Activated effector memory CD4-positive, alpha-beta T cell treated with anti-CD3 and anti-CD28 coated beads, Interleukin-2, amount 50 U/mL, for 16 hours (primary cell): Measurements from ENCODE around the gene UPK3BL2.
"Not testable (repeated sequence)": the region's sequence is repeated elsewhere in the genome, so short reads cannot be mapped to it uniquely, and the experiment has no call there.

Source experiments
- DNase-seq: peaks from one replicate; pipeline ENCODE4 v3.0.0-alpha.2; 2020

The UPK3BL2 gene

GRCh38 chr7:102543596-102543995, at the start of gene UPK3BL2:
Gene UPK3BL2, minus strand, starts transcription at chr7:102543696. Its CDS starts 60 bp downstream, at chr7:102543636.
- DNase-seq: not testable (repeated sequence)

DNA sequence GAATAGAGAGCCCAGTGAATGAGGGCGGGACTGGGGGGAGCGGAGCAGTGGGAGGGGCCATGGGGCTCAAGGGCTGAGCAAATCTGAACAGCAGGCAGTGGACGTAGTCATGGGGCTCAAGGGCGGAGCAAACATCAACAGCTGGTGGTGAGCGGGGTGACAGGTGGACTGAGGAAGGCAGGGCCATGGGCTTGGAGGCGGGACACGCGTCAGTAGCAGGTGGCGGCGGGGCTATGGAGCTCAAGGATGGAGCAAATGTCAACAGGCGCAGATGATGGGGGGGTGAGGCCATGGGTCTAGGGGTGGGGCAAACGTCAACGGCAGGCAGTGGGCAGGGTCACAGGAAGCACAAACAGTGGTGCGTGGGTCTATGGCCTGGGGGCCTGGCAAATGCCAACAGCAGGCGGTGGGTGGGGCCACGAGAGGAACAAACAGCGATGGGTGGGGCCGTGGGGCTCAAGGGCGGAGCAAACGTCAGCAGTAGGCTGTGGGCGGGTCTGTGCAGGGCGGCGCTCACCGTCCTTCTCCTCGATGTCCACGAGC, 49.1 kb upstream of the UPK3BL2 start:
- DNase-seq: peak; percentile 77

DNA sequence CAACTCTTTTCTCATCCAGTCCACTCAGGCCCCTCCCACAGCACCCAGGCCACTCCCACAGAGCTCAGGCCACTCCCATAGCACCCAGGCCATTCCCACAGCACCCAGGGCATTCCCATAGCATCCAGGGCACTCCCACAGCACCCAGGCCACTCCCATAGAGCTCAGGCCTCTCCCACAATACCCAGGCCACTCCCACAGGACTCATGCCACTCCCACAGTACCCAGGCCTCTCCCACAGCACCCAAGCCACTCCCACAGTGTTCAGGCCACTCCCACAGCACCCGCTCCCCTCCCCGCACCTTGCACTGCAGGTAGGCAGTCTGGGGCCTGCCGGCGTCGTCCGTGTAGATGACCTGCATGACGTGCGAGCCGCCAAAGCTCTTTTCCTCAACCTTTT, 46.4 kb upstream of the UPK3BL2 start:
- not testable (repeated sequence) for DNase-seq

GRCh38 chr7:102583495-102583894, 40.0 kb upstream of the UPK3BL2 start:
- DNase-seq: not testable (repeated sequence)

DNA sequence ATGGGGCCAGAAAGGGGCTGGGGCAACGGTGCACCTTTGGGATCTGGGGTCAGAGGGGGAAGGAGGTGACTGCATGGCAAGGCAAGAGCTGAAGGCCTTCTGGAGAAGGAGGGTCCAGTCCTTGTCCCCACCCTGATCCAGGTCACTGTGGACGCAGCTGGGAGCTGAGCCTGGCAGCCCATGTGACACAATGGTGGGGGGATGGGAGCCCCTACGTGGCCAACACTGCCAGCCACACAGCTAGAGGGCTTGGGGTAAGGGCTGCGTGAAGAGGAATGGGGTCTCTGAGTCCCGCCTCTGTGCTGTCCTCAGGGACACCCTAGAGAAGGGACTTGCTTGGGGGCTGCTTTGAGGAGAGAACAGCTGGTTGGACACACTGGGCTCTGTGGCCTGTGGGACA, 38.2 kb upstream of the UPK3BL2 start:
- not testable (repeated sequence) for DNase-seq

DNA sequence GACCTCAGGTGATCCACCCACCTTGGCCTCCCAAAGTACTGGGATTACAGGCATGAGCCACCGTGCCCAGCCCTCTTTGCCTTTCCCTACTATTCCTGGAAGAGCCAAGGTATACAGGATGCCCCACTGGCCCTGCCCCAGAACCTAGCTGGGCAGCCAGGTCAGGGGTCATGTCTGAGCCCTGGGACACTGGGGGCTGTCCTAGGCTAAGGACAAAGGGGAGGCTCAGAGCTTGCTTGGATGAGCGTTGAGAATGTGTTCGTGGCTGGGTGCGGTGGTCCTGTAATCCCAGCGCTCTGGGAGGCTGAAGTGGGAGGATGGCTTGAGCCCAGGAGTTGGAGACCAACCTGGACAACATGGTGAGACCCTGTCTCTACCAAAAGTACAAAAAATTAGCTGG, 35.0 kb upstream of the UPK3BL2 start:
- DNase-seq: not testable (repeated sequence)

- DNase-seq: not testable (repeated sequence)
These were observed 34.1 kb upstream of the UPK3BL2 start for GRCh38 chr7:102577315-102578240.

GRCh38 chr7:102576363-102576762, 32.9 kb upstream of the UPK3BL2 start:
- DNase-seq: not testable (repeated sequence)

DNA sequence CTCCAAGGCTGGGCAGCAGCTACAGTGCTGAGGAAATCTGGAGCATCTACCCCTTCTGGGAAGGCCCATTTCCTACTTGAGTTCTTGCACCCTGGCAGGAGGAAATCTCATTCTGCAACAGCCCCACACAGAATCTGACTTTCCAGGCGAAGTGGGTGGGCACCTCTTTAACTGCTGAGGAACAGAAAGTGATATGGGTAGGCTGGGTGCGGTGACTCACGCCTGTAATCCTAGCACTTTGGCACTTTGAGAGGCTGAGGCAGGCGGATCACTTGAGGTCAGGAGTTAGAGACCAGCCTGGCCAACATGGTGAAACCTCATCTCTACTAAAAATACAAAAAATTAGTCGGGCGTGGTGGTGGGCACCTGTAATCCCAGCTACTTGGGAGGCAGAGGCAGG, 31.1 kb upstream of the UPK3BL2 start:
- DNase-seq: not testable (repeated sequence)

DNA sequence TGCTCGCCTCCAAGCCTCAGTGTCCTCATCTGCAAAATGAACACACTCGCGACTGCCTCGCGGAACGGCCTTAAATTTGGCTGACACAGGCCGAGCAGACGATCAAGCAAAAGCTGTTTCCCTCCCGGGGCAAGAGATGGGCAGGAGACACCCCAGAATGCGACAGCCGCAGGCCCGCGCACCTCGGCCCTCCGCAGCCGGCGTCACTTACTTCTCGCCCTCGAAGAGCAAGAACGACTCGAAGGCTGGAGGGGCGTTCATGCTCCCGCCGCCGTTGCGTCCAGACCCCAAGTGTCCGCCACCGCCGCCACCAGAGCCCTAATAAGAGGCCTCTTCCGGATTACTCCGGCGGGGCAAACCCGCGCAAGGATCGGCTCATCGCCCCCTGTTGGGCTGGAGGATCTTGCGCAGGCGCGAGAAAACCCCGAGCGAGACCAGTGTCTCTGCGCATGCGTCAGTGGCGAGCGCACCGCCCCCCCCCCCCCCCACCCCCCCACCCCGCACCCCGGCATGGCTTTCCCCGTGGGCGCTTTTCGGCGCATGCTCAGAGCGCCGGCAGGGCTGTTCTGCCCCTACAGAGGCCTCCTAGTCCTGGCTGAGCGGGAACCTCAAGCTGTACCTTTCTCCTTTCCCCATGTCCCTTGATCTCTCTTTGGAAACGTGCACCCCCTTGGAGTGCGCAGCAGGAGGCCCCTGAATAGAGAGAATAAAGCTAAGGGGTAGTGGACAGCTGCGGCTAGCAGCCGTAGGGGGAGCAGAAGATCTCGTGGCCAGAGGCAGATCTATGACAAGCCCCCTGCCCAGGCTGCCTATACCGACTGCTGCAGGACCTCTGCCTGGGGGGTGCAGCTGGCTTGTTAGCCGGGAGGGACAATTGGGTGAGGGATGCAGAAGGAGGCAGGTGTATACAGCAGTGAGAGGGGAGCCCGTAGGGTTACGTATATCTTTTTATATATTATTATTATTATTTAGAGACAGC, 29.1 kb upstream of the UPK3BL2 start, which contains the start of gene POLR2J3:
Gene POLR2J3, minus strand, starts transcription at position 323 of the 979 bp plus-strand sequence. Its CDS starts 62 bp downstream, at position 261.
- DNase-seq: peak; percentile 100

- DNase-seq: not testable (repeated sequence)
These were observed 25.1 kb upstream of the UPK3BL2 start for GRCh38 chr7:102568620-102569019.

GRCh38 chr7:102550808-102551422, 7.4 kb upstream of the UPK3BL2 start, which contains the start of gene SPDYE2:
Gene SPDYE2, plus strand, starts transcription at chr7:102551226. Its CDS starts 2,030 bp downstream, at chr7:102553256.
- DNase-seq: not testable (repeated sequence)

DNA sequence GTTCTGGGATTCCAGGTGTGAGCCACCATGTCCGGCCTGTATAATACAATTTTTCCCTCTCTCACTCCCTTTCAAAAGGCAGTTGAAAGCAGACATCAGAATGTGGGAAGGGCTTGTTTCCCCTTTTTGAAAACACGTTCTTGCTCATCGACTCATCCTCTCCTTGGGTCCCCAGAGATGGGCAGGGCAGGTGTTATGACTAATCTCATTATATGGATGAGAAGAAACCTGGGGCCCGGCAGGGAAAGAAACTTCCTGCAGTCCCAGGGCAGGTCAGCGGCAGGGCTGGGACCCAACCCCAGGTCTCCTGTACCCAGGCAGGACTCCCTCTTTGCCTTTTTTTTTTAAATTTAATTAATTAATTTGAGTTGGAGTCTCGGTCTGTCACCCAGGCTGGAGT, 2.9 kb upstream of the UPK3BL2 start:
- peak; percentile 21 for DNase-seq

DNA sequence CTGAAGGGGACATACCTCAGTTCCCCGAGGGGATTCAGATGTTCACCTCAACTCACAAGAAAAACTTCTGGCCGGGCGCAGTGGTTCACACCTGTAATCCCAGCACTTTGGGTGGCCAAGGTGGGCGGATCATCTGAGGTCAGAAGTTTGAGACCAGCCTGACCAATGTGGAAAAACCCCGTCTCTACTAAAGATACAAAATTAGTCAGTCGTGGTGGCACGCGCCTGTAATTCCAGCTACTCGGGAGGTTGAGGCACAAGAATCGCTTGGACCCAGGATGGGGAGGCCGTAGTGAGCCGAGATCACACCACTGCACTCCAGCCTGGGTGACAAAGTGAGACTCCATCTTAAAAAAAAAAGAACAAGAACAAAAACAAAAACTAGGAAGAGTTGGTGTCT, 1.8 kb upstream of the UPK3BL2 start:
- peak; percentile 48 for DNase-seq

DNA sequence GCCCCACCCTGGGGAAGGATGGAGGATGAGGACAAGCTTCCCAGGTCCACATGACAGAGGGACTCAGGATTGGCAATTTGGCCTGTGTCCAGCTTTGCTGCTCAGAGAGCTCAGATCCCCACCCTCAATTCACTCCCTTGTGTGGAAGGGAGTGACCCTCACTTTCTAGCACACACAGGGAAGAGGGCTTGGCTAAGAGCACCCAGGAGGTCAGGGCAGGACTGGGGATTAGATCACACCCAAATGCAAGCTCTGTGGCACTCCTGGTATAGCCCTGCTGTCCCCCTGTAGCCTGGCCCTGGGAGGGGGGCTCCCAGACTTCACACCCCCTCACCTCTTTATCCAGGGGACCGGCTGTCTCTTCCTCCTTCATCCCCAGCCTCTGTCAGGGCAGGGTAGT, 876 bp upstream of the UPK3BL2 start:
- DNase-seq: not testable (repeated sequence)

GRCh38 chr7:102542771-102543170, 725 bp downstream of the UPK3BL2 start:
- peak; percentile 30 for DNase-seq

DNA sequence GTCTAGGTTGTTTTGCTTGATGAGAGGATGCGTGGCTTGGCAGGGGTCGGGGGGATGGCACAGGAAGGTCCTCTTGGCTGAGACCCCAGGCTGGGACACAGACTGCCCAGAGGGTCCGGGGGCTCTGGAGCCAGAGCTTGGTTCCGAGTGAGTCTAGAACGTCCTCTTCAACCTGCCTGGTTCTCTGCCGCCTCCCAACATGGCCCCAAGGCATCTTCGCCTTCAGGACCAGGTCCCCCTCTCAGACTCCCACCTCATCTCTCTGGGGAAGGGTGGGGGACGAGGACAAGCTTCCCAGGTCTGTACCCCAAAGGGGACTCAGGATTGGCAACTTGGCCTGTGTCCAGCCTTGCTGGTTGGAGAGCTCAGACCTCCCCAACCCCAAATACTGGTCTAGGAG, 1.4 kb downstream of the UPK3BL2 start:
- peak; percentile 60 for DNase-seq

DNA sequence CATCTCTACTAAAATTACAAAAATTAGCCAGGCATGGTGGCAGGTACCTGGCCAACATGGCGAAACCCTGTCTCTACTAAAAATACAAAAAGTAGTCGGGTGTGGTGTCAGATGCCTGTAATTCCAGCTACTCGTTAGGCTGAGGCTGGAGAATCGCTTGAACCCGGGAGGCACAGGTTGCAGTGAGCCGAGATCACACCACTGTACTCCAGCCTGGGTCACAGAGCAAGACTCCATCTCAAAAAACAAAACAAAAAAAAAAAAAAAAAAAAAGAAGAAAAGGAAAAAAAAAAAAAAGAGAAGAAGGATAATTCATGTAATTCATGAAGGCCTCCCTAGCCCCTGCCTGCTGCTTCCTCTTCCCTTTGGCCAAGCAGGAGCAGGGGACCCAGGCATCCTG, 2.9 kb downstream of the UPK3BL2 start:
- peak; percentile 27 for DNase-seq

GRCh38 chr7:102535062-102535615, 8.4 kb downstream of the UPK3BL2 start:
- DNase-seq: peak; percentile 46

DNA sequence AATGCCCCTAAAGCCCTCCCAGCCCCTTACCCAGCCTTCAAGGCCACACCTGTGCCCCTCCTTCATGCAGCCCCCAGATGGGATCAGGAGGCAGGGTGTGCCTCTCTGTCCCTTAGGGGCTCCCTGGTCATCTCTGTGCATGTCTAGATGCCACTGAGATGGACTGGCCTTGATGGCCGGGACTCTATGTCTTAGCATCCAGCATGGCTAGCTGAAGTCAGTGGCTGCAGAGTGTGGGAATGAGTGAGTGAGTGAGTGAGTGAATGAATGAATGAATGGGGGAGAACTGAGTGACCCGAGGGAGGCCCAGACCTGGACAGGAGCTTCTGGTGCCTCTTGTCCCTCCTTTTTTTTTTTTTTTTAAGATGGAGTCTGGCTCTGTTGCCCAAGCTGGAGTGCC, 11.4 kb downstream of the UPK3BL2 start:
- DNase-seq: peak; percentile 52

- peak; percentile 36 for DNase-seq
These were observed 11.9 kb downstream of the UPK3BL2 start for GRCh38 chr7:102531583-102531982.
